ENCODE data around the gene FGF18. TPM values are rescaled to one million over a fixed set of nuclear protein-coding genes. Genes with fewer than 3 reads are reported as not detected.
A peak's percentile ranks its signal among the peaks of the same experiment; 100 is the strongest.

The FGF18 gene
- total RNA-seq, 3 donors from 2014 or later (not counting 1 experiment from before 2014, with no cell fraction given) = 0.16 to 0.25 (median 0.23) TPM

DNA sequence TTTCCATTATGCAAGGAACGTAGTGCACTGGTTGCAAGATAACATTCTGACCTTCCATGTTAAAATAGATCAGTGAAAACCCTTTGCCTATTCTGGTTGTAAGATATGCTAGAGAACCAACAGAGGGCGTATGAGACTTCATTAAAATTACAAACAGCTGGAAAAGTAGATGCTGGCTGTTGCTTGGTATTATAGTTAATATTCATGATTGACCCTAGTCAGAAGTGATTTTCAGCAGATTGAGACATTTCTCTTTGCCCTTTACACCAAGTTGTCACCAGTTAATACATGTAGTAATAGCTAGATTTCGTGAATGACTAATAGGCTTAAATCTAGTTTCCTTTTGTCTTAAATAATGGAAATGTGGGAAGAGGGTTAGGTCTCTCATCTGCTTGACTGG, 13.8 kb upstream of the FGF18 start:
- Mint-ChIP-seq H3K27ac (peak overlapping the region in 1 of 2 donors; percentile 62), H3K4me1 (peaks cover 31 to 34% of the 10 kb centered on the region in 2 donors), H3K27me3 (ENCODE audit: low read depth in 2 of 2) (no peaks in the 10 kb centered on the region), H3K4me3 (no peak overlapping the region), H3K36me3 (peaks cover 34% of the 10 kb centered on the region), H3K9me3 (no peaks in the 10 kb centered on the region)
- H3K4me1 ChIP-seq (ENCODE audit: control insufficient read depth, insufficient read depth, low read length) = no peaks in the 10 kb centered on the region
- no peak overlapping the region for H3K4me3 ChIP-seq (ENCODE audit: low read length)
- TF ChIP-seq, protein P1, sequence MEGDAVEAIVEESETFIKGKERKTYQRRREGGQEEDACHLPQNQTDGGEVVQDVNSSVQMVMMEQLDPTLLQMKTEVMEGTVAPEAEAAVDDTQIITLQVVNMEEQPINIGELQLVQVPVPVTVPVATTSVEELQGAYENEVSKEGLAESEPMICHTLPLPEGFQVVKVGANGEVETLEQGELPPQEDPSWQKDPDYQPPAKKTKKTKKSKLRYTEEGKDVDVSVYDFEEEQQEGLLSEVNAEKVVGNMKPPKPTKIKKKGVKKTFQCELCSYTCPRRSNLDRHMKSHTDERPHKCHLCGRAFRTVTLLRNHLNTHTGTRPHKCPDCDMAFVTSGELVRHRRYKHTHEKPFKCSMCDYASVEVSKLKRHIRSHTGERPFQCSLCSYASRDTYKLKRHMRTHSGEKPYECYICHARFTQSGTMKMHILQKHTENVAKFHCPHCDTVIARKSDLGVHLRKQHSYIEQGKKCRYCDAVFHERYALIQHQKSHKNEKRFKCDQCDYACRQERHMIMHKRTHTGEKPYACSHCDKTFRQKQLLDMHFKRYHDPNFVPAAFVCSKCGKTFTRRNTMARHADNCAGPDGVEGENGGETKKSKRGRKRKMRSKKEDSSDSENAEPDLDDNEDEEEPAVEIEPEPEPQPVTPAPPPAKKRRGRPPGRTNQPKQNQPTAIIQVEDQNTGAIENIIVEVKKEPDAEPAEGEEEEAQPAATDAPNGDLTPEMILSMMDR (IDR thresholded peaks at IDR 0.05) = no peak
- peaks cover 64% of the 10 kb centered on the region for H3K36me3 ChIP-seq (ENCODE audit: control insufficient read depth, insufficient read depth, low read length)
- WGBS (ENCODE audit: insufficient coverage) = 85% methylated on average over 3 of the region's 3 CpGs
- H3K9me3 ChIP-seq (ENCODE audit: control insufficient read depth, insufficient read depth, low read length) = no peaks in the 10 kb centered on the region
- H3K27ac ChIP-seq (ENCODE audit: low read length) = no peak overlapping the region
- H3K27me3 ChIP-seq (ENCODE audit: control insufficient read depth, insufficient read depth, low read length) = no peaks in the 10 kb centered on the region
- intact Hi-C loops (cut with micrococcal nuclease) = no loop called here
- no peak for DNase-seq
- no peak for ATAC-seq

GRCh38 chr5:171407234-171407633, 12.2 kb upstream of the FGF18 start:
- no peaks in the 10 kb centered on the region for H3K9me3 Mint-ChIP-seq
- DNase-seq (no peak), ATAC-seq (no peak)
- intact Hi-C loops (cut with micrococcal nuclease) = no loop called here
- H3K27ac Mint-ChIP-seq = peak overlapping the region in 1 of 2 donors; percentile 1
- peaks cover 41% of the 10 kb centered on the region for H3K36me3 Mint-ChIP-seq
- 82% methylated on average over 4 of the region's 4 CpGs for WGBS (ENCODE audit: insufficient coverage)
- Histone ChIP-seq H3K9me3 (ENCODE audit: control insufficient read depth, insufficient read depth, low read length) (no peaks in the 10 kb centered on the region), H3K4me1 (ENCODE audit: control insufficient read depth, insufficient read depth, low read length) (no peaks in the 10 kb centered on the region), H3K27me3 (ENCODE audit: control insufficient read depth, insufficient read depth, low read length) (no peaks in the 10 kb centered on the region), H3K36me3 (ENCODE audit: control insufficient read depth, insufficient read depth, low read length) (peaks cover 64% of the 10 kb centered on the region), H3K4me3 (ENCODE audit: low read length) (no peak overlapping the region), H3K27ac (ENCODE audit: low read length) (no peak overlapping the region)
- TF ChIP-seq, protein P1 (IDR thresholded peaks at IDR 0.05) = no peak
- H3K27me3 Mint-ChIP-seq (ENCODE audit: low read depth in 2 of 2) = no peaks in the 10 kb centered on the region
- H3K4me3 Mint-ChIP-seq = no peak overlapping the region
- H3K4me1 Mint-ChIP-seq = peaks cover 31 to 34% of the 10 kb centered on the region in 2 donors

DNA sequence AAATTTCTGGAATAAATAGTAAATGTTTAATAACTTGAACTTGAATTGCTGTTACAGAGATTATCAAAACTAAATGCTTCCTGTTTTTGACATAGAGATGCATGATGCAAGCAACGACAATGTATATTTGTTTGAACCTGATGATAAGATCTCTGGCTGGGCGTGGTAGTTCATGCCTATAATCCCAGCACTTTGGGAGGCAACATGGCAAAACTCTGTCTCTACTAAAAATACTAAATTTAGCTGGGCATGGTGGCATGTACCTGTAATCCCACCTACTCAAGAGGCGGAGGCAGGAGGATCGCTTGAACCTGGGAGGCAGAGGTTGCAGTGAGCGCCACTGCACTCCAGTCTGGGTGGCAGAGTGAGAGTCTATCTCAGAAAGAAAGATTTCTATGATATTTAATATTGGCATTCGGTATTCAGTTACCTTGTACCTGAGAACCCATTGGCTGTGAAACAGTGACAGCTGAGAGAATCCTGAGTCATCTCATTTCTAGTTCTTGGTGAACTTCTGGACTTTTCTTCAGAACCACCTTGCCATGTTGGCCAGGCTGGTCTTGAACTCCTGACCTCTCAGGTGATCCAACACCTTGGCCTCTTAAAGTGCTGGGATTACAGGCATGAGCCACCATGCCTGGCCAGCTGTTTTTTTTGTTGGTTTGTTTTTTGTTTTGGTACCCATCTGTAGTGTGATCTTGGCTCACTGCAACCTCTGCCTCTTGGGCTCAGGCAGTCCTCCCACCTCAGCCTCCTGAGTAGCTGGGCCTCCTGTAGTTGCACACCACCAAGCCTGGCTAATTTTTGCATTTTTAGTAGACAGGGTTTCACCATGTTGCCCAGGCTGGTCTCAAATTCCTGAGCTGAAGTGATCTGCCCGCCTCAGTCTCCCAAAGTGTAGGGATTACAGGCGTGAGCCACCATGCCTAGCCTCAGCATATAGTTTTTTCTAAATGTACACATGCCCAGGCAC, 10.0 kb upstream of the FGF18 start:
- DNase-seq (no peak), ATAC-seq (no peak)
- WGBS (ENCODE audit: insufficient coverage) = 87% methylated on average over 8 of the region's 8 CpGs
- peaks cover 77% of the 10 kb centered on the region for H3K36me3 ChIP-seq (ENCODE audit: control insufficient read depth, insufficient read depth, low read length)
- Mint-ChIP-seq H3K27me3 (ENCODE audit: low read depth in 2 of 2) (no peaks in the 10 kb centered on the region), H3K27ac (no peak overlapping the region), H3K36me3 (peaks cover 52% of the 10 kb centered on the region), H3K4me3 (no peak overlapping the region), H3K9me3 (no peaks in the 10 kb centered on the region), H3K4me1 (peaks cover 31 to 34% of the 10 kb centered on the region in 2 donors)
- TF ChIP-seq, protein P1 (IDR thresholded peaks at IDR 0.05) = no peak
- H3K4me3 ChIP-seq (ENCODE audit: low read length) = no peak overlapping the region
- no peaks in the 10 kb centered on the region for H3K9me3 ChIP-seq (ENCODE audit: control insufficient read depth, insufficient read depth, low read length)
- H3K27me3 ChIP-seq (ENCODE audit: control insufficient read depth, insufficient read depth, low read length) = no peaks in the 10 kb centered on the region
- intact Hi-C loops (cut with micrococcal nuclease) = no loop called here
- no peak overlapping the region for H3K27ac ChIP-seq (ENCODE audit: low read length)
- H3K4me1 ChIP-seq (ENCODE audit: control insufficient read depth, insufficient read depth, low read length) = no peaks in the 10 kb centered on the region

All from natural killer cell (primary cell).